ENCODE results near the gene SAPCD1.

SAPCD1 gene

DNA sequence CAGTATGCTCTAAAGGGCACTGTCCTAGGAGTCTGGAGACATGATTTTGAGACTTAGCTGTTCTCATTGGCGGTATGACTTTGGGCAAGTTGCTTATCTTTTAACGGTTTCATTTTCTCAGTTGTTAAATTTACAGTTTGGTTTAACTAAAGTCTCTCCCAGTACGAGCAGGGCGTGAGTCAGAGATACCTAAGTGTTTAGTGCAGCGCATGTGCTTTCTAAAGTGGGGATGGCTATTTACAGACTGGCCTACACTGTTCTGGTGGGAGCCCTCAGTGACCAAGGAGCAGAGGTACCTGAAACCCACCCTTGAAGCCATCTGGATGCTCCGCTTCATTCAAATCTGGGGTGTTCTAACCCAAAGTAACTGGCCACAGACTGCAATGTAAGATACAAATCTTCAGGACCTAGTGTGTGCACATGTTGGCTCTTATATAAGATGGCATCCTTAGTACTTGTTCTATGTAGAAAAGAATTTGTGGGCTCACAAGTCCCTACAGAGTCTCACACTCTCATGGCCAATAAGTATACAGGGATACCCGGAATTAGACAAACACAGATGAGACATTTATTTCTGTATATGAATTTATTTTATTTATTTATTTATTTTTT lies 11.9 kb upstream of the SAPCD1 start:
- H3K4me3 ChIP-seq (ENCODE audit: low read depth, low read length) = no peak overlapping the region
- H3K4ac ChIP-seq (ENCODE audit: low read depth, low read length) = no peak overlapping the region
- H3K27me3 ChIP-seq (ENCODE audit: insufficient read depth, low read length) = no peaks in the 10 kb centered on the region
- H2BK12ac ChIP-seq (ENCODE audit: low read length) = no peak overlapping the region
- DNase-seq = no peak
- H3K9me3 ChIP-seq (ENCODE audit: insufficient read depth, low read depth, low read length) = no peaks in the 10 kb centered on the region
- H4K91ac ChIP-seq (ENCODE audit: low read depth, low read length) = no peak overlapping the region
- H3K4me1 ChIP-seq (ENCODE audit: control insufficient read depth in 1 of 2, insufficient read depth in 2 of 2, low read length in 2 of 2) = peaks cover 6 to 8% of the 10 kb centered on the region in 2 experiments
- H2BK5ac ChIP-seq (ENCODE audit: low read depth, low read length, poor library complexity) = no peak overlapping the region
- H4K8ac ChIP-seq (ENCODE audit: low read depth, low read length) = no peak overlapping the region
- no CpG with 5 or more reads among the region's 7 CpGs for WGBS (ENCODE audit: extremely low coverage, insufficient coverage, insufficient read length)
- no peak overlapping the region for H3K9ac ChIP-seq (ENCODE audit: low read length)
- no peak overlapping the region for H2AFZ ChIP-seq (ENCODE audit: insufficient read depth, low read length, poor library complexity)
- H2BK120ac ChIP-seq (ENCODE audit: insufficient read depth, low read length, poor library complexity) = no peak overlapping the region
- H4K12ac ChIP-seq (ENCODE audit: low read depth, low read length) = no peak overlapping the region
- no peak overlapping the region for H3K23ac ChIP-seq (ENCODE audit: low read length)
- H3K4me2 ChIP-seq (ENCODE audit: low read length) = no peak overlapping the region
- no peaks in the 10 kb centered on the region for H3K79me2 ChIP-seq (ENCODE audit: control insufficient read depth, insufficient read depth, low read length, poor library complexity)
- peaks cover 0 to 2% of the 10 kb centered on the region in 2 experiments for H3K36me3 ChIP-seq (ENCODE audit: control insufficient read depth in 1 of 2, insufficient read depth in 2 of 2, low read length in 2 of 2)
- H3K18ac ChIP-seq (ENCODE audit: low read length) = no peak overlapping the region
- H3K79me1 ChIP-seq (ENCODE audit: low read length) = no peaks in the 10 kb centered on the region
- H2AK5ac ChIP-seq (ENCODE audit: low read length) = no peak overlapping the region
- no peak overlapping the region for H3K27ac ChIP-seq (ENCODE audit: low read depth, low read length)
- H3K14ac ChIP-seq (ENCODE audit: low read length) = no peak overlapping the region

DNA sequence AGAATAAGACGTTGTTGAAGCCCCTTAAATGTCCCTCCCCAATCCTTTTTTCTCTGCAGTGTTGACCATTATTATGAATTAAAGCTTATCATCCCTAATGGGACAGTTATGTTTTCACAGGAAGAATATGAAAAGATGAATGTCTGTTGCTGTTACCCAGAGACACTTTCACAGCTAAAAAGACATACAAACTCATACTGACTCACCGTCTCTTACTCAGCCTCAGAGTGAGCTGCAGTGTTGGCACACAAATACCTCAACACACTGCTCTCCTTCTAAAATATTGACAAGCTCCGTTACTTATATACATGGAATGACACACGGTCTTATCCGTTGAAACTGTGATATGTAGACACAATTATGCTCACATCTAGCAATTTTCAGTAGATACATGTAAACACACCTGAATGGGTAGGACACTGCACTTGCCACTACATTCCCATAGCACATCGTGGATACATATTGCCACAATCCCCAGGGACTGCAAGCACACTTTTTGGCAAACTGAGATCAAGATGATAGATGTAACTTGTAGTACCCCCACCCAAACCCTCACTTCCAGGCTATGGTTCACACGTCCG lies 9.6 kb upstream of the SAPCD1 start:
- WGBS (ENCODE audit: extremely low coverage, insufficient coverage, insufficient read length) = no CpG with 5 or more reads among the region's 8 CpGs
- Histone ChIP-seq H2BK120ac (ENCODE audit: insufficient read depth, low read length, poor library complexity) (no peak overlapping the region), H3K14ac (ENCODE audit: low read length) (no peak overlapping the region), H4K8ac (ENCODE audit: low read depth, low read length) (no peak overlapping the region), H2BK12ac (ENCODE audit: low read length) (no peak overlapping the region), H4K12ac (ENCODE audit: low read depth, low read length) (no peak overlapping the region), H3K4ac (ENCODE audit: low read depth, low read length) (no peak overlapping the region), H3K79me2 (ENCODE audit: control insufficient read depth, insufficient read depth, low read length, poor library complexity) (no peaks in the 10 kb centered on the region), H3K9me3 (ENCODE audit: insufficient read depth, low read depth, low read length) (no peaks in the 10 kb centered on the region), H2AFZ (ENCODE audit: insufficient read depth, low read length, poor library complexity) (no peak overlapping the region), H2AK5ac (ENCODE audit: low read length) (no peak overlapping the region), H3K23ac (ENCODE audit: low read length) (no peak overlapping the region), H3K27ac (ENCODE audit: low read depth, low read length) (no peak overlapping the region), H3K79me1 (ENCODE audit: low read length) (no peaks in the 10 kb centered on the region), H3K27me3 (ENCODE audit: insufficient read depth, low read length) (no peaks in the 10 kb centered on the region), H2BK5ac (ENCODE audit: low read depth, low read length, poor library complexity) (no peak overlapping the region), H3K4me1 (ENCODE audit: control insufficient read depth in 1 of 2, insufficient read depth in 2 of 2, low read length in 2 of 2) (peaks cover 0 to 2% of the 10 kb centered on the region in 2 experiments), H3K36me3 (ENCODE audit: control insufficient read depth in 1 of 2, insufficient read depth in 2 of 2, low read length in 2 of 2) (peaks cover 0 to 2% of the 10 kb centered on the region in 2 experiments), H3K4me2 (ENCODE audit: low read length) (no peak overlapping the region), H3K9ac (ENCODE audit: low read length) (no peak overlapping the region), H4K91ac (ENCODE audit: low read depth, low read length) (no peak overlapping the region), H3K4me3 (ENCODE audit: low read depth, low read length) (no peak overlapping the region), H3K18ac (ENCODE audit: low read length) (no peak overlapping the region)
- no peak for DNase-seq

DNA sequence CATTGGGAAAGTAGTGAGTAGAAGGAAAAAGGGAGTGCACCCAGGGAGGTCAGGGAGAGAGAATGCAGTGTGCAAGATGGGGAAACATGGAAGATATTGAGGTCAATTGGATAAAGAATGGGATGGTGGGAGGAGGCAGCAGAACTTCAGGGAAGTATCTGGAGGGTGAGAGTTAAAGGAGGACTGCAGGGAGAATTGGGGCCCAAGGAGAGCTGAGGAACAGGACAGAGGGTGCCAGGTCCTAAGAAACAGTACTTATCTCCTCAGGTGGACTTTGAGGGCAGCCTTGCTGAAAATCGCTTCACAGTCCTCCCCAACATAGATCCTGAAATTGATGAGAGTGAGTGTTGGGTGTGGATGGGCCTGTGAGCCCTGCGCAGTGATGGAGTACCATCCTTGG lies 4.2 kb upstream of the SAPCD1 start:
- Histone ChIP-seq H3K27ac (ENCODE audit: low read depth, low read length) (no peak overlapping the region), H3K4me3 (ENCODE audit: low read depth, low read length) (no peak overlapping the region), H3K27me3 (ENCODE audit: insufficient read depth, low read length) (no peaks in the 10 kb centered on the region), H3K4me2 (ENCODE audit: low read length) (no peak overlapping the region), H3K79me2 (ENCODE audit: control insufficient read depth, insufficient read depth, low read length, poor library complexity) (no peaks in the 10 kb centered on the region), H3K4ac (ENCODE audit: low read depth, low read length) (no peak overlapping the region), H3K18ac (ENCODE audit: low read length) (no peak overlapping the region), H4K91ac (ENCODE audit: low read depth, low read length) (no peak overlapping the region), H4K12ac (ENCODE audit: low read depth, low read length) (no peak overlapping the region), H4K8ac (ENCODE audit: low read depth, low read length) (no peak overlapping the region), H3K9ac (ENCODE audit: low read length) (no peak overlapping the region), H3K9me3 (ENCODE audit: insufficient read depth, low read depth, low read length) (peaks cover 2% of the 10 kb centered on the region), H3K4me1 (ENCODE audit: control insufficient read depth in 1 of 2, insufficient read depth in 2 of 2, low read length in 2 of 2) (peaks cover 2 to 5% of the 10 kb centered on the region in 2 experiments), H2BK12ac (ENCODE audit: low read length) (no peak overlapping the region), H3K79me1 (ENCODE audit: low read length) (peaks cover 2% of the 10 kb centered on the region), H2AFZ (ENCODE audit: insufficient read depth, low read length, poor library complexity) (no peak overlapping the region), H3K36me3 (ENCODE audit: control insufficient read depth in 1 of 2, insufficient read depth in 2 of 2, low read length in 2 of 2) (peaks cover 0 to 3% of the 10 kb centered on the region in 2 experiments), H2AK5ac (ENCODE audit: low read length) (no peak overlapping the region), H3K14ac (ENCODE audit: low read length) (no peak overlapping the region), H2BK5ac (ENCODE audit: low read depth, low read length, poor library complexity) (no peak overlapping the region), H2BK120ac (ENCODE audit: insufficient read depth, low read length, poor library complexity) (no peak overlapping the region), H3K23ac (ENCODE audit: low read length) (no peak overlapping the region)
- no CpG with 5 or more reads among the region's 2 CpGs for WGBS (ENCODE audit: extremely low coverage, insufficient coverage, insufficient read length)
- DNase-seq = no peak

DNA sequence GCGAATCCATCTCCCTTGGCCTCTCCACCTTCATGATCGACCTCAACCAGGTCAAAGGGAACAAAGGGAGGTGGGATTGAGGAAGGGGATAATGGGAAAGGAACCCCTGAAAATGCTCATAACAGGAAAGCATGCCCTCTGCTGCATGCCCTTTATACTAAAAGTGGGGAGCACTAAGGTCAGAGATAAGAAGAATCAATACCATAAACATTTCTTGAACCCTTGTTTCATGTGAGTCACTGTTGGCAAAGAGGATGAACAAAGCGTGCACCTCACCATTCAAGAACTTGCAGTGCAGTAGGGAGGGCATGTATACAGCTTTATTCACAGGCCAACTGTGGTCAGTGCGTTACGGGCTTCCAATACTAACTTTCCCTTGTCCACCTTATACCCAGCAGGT lies 1.7 kb upstream of the SAPCD1 start:
- Histone ChIP-seq H3K23ac (ENCODE audit: low read length) (no peak overlapping the region), H2AFZ (ENCODE audit: insufficient read depth, low read length, poor library complexity) (no peak overlapping the region), H2BK5ac (ENCODE audit: low read depth, low read length, poor library complexity) (no peak overlapping the region), H3K14ac (ENCODE audit: low read length) (no peak overlapping the region), H3K36me3 (ENCODE audit: control insufficient read depth in 1 of 2, insufficient read depth in 2 of 2, low read length in 2 of 2) (peaks cover 0 to 3% of the 10 kb centered on the region in 2 experiments), H3K27ac (ENCODE audit: low read depth, low read length) (no peak overlapping the region), H3K4me1 (ENCODE audit: control insufficient read depth in 1 of 2, insufficient read depth in 2 of 2, low read length in 2 of 2) (peaks cover 7 to 8% of the 10 kb centered on the region in 2 experiments), H2BK12ac (ENCODE audit: low read length) (no peak overlapping the region), H3K4ac (ENCODE audit: low read depth, low read length) (no peak overlapping the region), H3K27me3 (ENCODE audit: insufficient read depth, low read length) (no peaks in the 10 kb centered on the region), H2BK120ac (ENCODE audit: insufficient read depth, low read length, poor library complexity) (no peak overlapping the region), H3K79me2 (ENCODE audit: control insufficient read depth, insufficient read depth, low read length, poor library complexity) (no peaks in the 10 kb centered on the region), H3K9me3 (ENCODE audit: insufficient read depth, low read depth, low read length) (peaks cover 2% of the 10 kb centered on the region), H3K18ac (ENCODE audit: low read length) (no peak overlapping the region), H4K12ac (ENCODE audit: low read depth, low read length) (no peak overlapping the region), H3K79me1 (ENCODE audit: low read length) (peaks cover 4% of the 10 kb centered on the region), H2AK5ac (ENCODE audit: low read length) (no peak overlapping the region), H4K8ac (ENCODE audit: low read depth, low read length) (no peak overlapping the region), H3K4me3 (ENCODE audit: low read depth, low read length) (no peak overlapping the region), H3K4me2 (ENCODE audit: low read length) (no peak overlapping the region), H3K9ac (ENCODE audit: low read length) (no peak overlapping the region), H4K91ac (ENCODE audit: low read depth, low read length) (no peak overlapping the region)
- WGBS (ENCODE audit: extremely low coverage, insufficient coverage, insufficient read length) = no CpG with 5 or more reads among the region's 5 CpGs
- DNase-seq = no peak

Data from trophoblast cell (in vitro differentiated cells and primary cell).